ENCODE measurements around the gene RASSF7. TPM values are rescaled to one million over a fixed set of nuclear protein-coding genes. Genes with fewer than 3 reads are reported as not detected.

RASSF7 gene
- total and polyA plus RNA-seq, 2 of the 8 experiments (the other 6 are each of a cell fraction or from before 2014, with no cell fraction given) = 22.3 to 43.9 TPM

- no peak for TF ChIP-seq CHD7 (IDR thresholded peaks at IDR 0.05; ENCODE audit: insufficient replicate concordance, low read length)
- no peak for TF ChIP-seq RNF2 (IDR thresholded peaks at IDR 0.05; ENCODE audit: borderline replicate concordance, low read depth, low read length, missing control alignments, poor library complexity, severe bottlenecking)
- no peak for TF ChIP-seq TAF7 (optimal IDR thresholded peaks at IDR 0.05; ENCODE audit: borderline replicate concordance, low read depth, low read length)
- TF ChIP-seq TCF12 (IDR thresholded peaks at IDR 0.05; ENCODE audit: low read depth, low read length) = no peak
- TF ChIP-seq SP4 (IDR thresholded peaks at IDR 0.05; ENCODE audit: low read length) = no peak
- no peak for TF ChIP-seq NANOG (IDR thresholded peaks at IDR 0.05; ENCODE audit: insufficient read depth, low read depth, low read length, poor library complexity, severe bottlenecking)
- no peak for TF ChIP-seq CHD1 (IDR thresholded peaks at IDR 0.05; ENCODE audit: low read depth, low read length)
Measured at GRCh38 chr11:532986-533585, 27.7 kb upstream of the RASSF7 start (continued).
